ENCODE results near the gene ZNF723. TPM values are rescaled to one million over a fixed set of nuclear protein-coding genes. Genes with fewer than 3 reads are reported as not detected.

ZNF723 gene
- total RNA-seq, 1 donor from 2014 or later = not detected

DNA sequence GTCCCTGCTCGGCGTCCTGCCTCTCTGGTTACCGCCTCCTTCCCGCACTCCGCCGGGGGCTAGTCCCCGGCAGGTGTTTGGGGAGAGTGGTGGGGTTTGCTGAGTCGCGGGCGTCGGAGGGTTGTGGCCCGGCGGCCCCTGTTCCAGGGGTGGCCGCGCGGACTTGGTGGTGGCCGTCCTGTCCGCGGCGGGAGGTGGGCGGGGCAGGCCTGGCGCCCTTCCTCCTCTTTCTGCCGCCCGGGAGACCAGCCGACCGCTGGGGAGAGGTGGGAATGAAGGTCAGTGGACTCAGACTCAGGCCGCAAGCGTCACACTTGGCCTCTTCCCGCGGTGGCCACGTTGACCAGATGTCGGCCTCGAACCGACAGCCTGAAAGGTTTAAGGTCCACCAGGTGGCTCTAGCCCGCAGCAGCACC lies 61.8 kb downstream of the ZNF723 start:
- no peak for DNase-seq (ENCODE audit: extremely low spot score, unreplicated experiment)
- peaks cover 25% of the 10 kb centered on the region for H3K9me3 Mint-ChIP-seq (ENCODE audit: unreplicated experiment)
- TF ChIP-seq, protein P1, sequence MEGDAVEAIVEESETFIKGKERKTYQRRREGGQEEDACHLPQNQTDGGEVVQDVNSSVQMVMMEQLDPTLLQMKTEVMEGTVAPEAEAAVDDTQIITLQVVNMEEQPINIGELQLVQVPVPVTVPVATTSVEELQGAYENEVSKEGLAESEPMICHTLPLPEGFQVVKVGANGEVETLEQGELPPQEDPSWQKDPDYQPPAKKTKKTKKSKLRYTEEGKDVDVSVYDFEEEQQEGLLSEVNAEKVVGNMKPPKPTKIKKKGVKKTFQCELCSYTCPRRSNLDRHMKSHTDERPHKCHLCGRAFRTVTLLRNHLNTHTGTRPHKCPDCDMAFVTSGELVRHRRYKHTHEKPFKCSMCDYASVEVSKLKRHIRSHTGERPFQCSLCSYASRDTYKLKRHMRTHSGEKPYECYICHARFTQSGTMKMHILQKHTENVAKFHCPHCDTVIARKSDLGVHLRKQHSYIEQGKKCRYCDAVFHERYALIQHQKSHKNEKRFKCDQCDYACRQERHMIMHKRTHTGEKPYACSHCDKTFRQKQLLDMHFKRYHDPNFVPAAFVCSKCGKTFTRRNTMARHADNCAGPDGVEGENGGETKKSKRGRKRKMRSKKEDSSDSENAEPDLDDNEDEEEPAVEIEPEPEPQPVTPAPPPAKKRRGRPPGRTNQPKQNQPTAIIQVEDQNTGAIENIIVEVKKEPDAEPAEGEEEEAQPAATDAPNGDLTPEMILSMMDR (IDR thresholded peaks at IDR 0.05) = no peak
- no peak overlapping the region for H3K27ac Mint-ChIP-seq (ENCODE audit: unreplicated experiment)
- no peaks in the 10 kb centered on the region for H3K4me1 Mint-ChIP-seq (ENCODE audit: unreplicated experiment)
- H3K36me3 Mint-ChIP-seq (ENCODE audit: unreplicated experiment) = no peaks in the 10 kb centered on the region
- H3K27me3 Mint-ChIP-seq (ENCODE audit: unreplicated experiment) = no peaks in the 10 kb centered on the region
- H3K4me3 Mint-ChIP-seq (ENCODE audit: unreplicated experiment) = no peak overlapping the region

DNA sequence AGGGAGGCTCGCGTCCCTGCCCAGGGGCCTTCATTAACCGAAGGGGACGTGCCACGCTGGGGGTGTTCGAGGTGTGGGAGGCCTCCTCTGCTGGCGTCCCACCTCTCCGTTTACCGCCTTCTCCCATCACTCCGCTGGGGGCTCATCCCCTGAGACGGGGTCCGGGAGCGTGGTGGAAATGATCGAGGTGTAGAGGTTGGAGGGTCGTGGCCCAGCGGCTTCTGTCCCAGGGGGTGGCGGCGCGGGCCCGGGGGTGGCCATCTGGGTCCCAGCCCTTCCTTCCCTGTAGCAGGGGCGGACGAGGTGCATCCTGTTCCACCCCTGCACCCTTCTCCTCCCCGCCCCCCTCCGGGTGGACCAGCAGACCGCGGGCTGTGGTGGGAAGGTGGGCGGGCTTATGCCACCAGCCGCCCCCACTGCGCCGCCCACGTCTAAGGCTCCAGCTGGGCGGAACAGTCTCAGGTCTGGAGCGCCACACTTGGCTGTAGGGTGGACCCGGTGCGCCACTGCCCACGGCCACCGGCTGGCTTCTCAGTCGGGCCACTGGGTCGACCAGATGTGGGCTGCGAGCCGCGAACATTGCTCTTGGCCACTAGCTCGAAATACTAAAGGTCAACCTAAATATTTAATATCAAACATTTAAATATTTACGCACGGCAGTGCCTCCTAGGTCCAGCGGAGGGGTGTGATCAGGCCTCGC lies 69.5 kb downstream of the ZNF723 start:
- Mint-ChIP-seq H3K4me1 (ENCODE audit: unreplicated experiment) (no peaks in the 10 kb centered on the region), H3K27ac (ENCODE audit: unreplicated experiment) (no peak overlapping the region), H3K27me3 (ENCODE audit: unreplicated experiment) (no peaks in the 10 kb centered on the region), H3K36me3 (ENCODE audit: unreplicated experiment) (no peaks in the 10 kb centered on the region), H3K4me3 (ENCODE audit: unreplicated experiment) (no peak overlapping the region), H3K9me3 (ENCODE audit: unreplicated experiment) (peaks cover 40% of the 10 kb centered on the region)
- DNase-seq (ENCODE audit: extremely low spot score, unreplicated experiment) = no peak
- TF ChIP-seq, protein P1 (IDR thresholded peaks at IDR 0.05) = no peak

Other genes with a start within 250 kb of the ZNF723 start
- gene ZNF492, start 198.0 kb upstream of the ZNF723 start, total RNA-seq = not detected in 2 replicates
- not detected in 2 replicates for gene ZNF99, start 48.1 kb upstream of the ZNF723 start, total RNA-seq
- gene ZNF728, start 170.9 kb downstream of the ZNF723 start, total RNA-seq = not detected in 2 replicates

All from osteocyte (in vitro differentiated cells).